Fibroblast of the aortic adventitia (primary cell): ENCODE results near the gene PGLYRP3. TPM values are rescaled to one million over a fixed set of nuclear protein-coding genes. Genes with fewer than 3 reads are reported as not detected.

ENCODE experiments used
- DNase-seq: peaks from one replicate; pipeline ENCODE4 v3.0.0-alpha.2; 2010; ENCODE audit warnings: low read depth
- H3K4me3 ChIP-seq: 2 replicates; pipeline ENCODE4 v1.5.1; 2011; ENCODE audit warnings: low read depth, mild to moderate bottlenecking, control low read depth, low read length, moderate library complexity
- total RNA-seq: library from RNA; depleted of rRNA; stranded (reverse); fragments of >200 nt; gene quantifications from 2 replicates; pipeline ENCODE4 v1.2.3, GENCODE V29; 2012; ENCODE audit warnings: low replicate concordance
- TF ChIP-seq, protein P1 (sequence below): IDR thresholded peaks from 2 replicates; pipeline ENCODE4 v1.5.1; 2011; ENCODE audit warnings: mild to moderate bottlenecking, low read length, control low read depth, inconsistent platforms; ENCODE audit not compliant: insufficient read depth

The PGLYRP3 gene, protein sequence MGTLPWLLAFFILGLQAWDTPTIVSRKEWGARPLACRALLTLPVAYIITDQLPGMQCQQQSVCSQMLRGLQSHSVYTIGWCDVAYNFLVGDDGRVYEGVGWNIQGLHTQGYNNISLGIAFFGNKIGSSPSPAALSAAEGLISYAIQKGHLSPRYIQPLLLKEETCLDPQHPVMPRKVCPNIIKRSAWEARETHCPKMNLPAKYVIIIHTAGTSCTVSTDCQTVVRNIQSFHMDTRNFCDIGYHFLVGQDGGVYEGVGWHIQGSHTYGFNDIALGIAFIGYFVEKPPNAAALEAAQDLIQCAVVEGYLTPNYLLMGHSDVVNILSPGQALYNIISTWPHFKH
- not detected in 2 replicates for total RNA-seq

DNA sequence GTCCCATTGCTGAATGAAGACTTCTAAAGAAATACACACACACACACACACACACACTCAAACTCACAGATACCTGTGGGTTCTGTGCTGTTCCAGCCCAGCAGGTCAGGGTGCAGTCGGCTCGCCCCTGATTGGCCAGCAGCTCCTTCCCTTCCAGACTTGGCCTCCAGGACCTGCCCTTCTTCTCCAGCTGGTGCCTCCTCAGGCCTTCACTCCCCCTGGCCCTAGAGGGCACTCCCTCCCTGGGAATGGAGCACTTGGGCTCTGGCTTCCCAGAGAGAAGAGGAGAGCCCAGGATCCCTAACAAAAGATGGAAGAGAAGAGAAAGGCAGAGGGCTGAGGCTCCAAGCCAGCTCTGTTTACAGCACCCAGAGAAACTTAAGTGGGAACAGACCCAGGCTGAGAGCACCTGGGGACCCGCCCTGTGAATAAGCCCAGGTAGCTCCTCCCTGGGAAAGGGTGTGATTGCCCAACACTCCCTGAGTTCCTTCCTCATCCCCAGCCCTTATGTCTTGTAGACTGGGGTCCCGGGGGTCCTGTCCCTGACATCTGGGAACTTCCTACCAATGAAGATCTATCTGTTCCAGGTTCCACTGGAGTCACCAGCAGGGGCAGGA lies at the start of gene PGLYRP3:
Gene PGLYRP3, minus strand, starts transcription at position 383 of the 617 bp plus-strand sequence. CDS start 2,287 bp downstream, outside the sequence.
- H3K4me3 ChIP-seq, result no peak within 1 kb of the TSS
- no peak for DNase-seq
- TF ChIP-seq, protein P1, sequence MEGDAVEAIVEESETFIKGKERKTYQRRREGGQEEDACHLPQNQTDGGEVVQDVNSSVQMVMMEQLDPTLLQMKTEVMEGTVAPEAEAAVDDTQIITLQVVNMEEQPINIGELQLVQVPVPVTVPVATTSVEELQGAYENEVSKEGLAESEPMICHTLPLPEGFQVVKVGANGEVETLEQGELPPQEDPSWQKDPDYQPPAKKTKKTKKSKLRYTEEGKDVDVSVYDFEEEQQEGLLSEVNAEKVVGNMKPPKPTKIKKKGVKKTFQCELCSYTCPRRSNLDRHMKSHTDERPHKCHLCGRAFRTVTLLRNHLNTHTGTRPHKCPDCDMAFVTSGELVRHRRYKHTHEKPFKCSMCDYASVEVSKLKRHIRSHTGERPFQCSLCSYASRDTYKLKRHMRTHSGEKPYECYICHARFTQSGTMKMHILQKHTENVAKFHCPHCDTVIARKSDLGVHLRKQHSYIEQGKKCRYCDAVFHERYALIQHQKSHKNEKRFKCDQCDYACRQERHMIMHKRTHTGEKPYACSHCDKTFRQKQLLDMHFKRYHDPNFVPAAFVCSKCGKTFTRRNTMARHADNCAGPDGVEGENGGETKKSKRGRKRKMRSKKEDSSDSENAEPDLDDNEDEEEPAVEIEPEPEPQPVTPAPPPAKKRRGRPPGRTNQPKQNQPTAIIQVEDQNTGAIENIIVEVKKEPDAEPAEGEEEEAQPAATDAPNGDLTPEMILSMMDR, result no peak

DNA sequence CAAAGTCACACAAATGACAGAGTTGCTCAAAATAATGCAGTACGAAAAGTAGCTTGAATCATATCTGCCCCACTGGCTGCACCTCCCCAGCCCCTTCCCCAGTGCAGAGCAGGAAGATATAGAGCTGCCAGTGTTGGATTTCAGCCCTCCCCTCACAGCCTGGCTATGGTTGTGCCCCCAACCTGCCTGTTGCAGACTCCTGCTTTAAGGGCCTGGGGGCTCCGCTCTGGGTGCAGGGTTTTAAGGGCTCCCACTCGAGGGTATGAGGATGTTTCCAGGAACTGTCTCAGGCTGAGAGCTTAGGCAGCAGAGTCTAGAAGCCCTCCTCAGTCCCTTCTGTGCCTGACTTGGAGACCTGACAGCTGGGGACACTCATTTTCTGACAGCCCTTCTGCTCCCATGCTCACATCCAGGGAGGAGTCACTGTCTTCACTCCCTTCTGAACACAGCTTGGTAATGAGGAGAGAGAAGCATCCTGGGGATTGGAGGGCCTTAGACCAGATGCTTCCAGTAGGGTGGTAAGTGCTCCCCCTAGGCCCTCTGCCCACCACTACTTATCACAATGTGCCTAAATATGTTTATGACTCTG lies 49.5 kb upstream of the PGLYRP3 start:
- DNase-seq, result no peak
- H3K4me3 ChIP-seq, result no peak overlapping the region
- TF ChIP-seq, protein P1, result no peak

DNA sequence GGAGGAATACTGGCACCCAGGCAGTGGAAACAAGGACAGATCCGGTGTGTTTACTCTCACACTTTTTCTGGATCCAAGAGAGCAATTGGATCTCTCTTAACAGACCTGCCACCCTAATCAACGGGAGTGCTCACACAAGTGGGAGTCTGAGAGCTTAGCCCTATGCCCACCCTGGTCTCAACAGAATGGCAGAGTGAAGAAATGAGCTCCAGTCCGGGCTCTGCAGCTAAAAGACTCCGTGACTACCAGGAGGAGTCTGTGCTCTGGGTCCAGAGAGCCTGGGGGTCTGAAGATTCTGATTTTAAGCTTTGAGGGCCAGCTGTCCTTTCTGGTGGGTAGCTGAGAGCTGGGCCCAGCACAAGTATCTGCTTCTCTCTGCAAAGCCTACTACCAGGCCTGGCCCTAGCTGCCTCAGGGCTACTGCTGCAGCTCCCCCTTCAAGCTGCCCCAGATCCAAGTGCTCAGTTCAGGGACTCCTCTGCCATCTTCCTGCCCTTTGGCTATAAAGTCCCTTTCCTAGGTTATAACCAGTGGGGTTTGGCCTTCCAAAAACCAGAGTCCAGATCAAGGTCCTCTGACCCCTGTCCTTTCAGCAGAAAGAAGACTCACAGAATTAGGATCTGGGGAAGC lies 48.8 kb upstream of the PGLYRP3 start:
- TF ChIP-seq, protein P1, result no peak
- H3K4me3 ChIP-seq, result no peak overlapping the region
- DNase-seq, result no peak

DNA sequence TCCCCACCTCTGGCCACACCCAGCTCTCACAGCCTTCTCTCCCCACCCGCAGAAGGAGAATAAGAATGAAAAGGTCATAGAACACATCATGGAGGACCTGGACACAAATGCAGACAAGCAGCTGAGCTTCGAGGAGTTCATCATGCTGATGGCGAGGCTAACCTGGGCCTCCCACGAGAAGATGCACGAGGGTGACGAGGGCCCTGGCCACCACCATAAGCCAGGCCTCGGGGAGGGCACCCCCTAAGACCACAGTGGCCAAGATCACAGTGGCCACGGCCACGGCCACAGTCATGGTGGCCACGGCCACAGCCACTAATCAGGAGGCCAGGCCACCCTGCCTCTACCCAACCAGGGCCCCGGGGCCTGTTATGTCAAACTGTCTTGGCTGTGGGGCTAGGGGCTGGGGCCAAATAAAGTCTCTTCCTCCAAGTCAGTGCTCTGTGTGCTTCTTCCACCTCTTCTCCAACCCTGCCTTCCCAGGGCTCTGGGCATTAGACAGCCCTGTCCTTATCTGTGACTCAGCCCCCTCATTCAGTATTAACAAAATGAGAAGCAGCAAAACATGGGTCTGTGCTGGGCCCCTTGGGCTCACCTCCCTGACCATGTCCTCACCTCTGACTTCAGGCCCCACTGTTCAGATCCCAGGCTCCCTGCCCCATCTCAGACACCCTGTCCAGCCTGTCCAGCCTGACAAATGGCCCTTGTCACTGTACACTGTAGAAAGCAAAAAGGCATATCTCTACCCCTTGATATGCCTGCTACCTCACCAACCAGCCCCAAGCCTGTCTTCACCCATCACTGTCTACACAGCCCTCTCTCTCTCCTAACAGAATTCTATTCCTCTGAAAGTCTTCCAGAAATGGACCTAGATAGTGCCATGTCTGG lies 48.1 kb upstream of the PGLYRP3 start:
- no peak overlapping the region for H3K4me3 ChIP-seq
- TF ChIP-seq, protein P1, result no peak
- no peak for DNase-seq

DNA sequence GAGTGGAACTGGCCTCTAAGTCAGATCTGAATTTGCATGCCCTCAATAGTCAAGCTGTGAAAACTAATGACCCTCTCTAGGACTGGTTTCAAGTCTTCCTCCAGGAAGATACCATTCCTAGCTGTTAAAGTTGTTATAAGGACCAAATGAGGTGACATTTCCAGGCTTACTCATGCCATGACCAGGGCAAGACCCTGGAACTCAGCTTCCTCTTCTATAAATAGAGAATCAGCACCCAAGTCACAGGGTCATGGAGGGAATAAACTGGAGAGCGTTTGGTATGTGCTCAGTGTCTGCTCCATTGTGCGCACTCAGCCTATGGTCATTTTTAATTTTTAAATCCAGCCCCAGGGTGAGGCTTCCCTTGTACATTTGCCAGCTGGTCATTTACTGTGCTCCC lies 47.4 kb upstream of the PGLYRP3 start:
- H3K4me3 ChIP-seq, result no peak overlapping the region
- no peak for DNase-seq
- TF ChIP-seq, protein P1, result no peak

DNA sequence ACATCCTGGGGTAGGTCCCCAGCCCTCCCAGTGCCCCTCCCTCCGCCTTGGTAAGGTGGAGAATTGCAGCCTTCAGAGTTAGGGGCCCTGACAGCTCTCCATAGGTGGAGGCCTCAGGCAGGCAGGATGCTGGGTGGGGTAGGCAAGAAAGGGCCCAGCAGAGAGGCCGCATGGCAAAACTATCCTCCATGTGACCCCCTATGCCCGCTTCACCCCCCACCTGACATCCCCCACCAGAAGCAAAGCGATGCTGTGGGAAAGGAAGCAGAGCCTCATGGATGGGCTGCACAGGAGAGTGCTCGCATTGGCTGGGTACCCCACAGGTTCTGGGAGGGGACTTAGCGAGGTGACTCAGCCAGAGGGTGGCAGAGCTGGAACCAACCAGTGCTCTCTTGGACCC lies 46.5 kb upstream of the PGLYRP3 start:
- TF ChIP-seq, protein P1, result no peak

More for the DNA sequence above, 46.5 kb upstream of the PGLYRP3 start:
- H3K4me3 ChIP-seq, result no peak overlapping the region
- DNase-seq, result no peak
